ENCODE results near the gene IER5.

The IER5 gene

DNA sequence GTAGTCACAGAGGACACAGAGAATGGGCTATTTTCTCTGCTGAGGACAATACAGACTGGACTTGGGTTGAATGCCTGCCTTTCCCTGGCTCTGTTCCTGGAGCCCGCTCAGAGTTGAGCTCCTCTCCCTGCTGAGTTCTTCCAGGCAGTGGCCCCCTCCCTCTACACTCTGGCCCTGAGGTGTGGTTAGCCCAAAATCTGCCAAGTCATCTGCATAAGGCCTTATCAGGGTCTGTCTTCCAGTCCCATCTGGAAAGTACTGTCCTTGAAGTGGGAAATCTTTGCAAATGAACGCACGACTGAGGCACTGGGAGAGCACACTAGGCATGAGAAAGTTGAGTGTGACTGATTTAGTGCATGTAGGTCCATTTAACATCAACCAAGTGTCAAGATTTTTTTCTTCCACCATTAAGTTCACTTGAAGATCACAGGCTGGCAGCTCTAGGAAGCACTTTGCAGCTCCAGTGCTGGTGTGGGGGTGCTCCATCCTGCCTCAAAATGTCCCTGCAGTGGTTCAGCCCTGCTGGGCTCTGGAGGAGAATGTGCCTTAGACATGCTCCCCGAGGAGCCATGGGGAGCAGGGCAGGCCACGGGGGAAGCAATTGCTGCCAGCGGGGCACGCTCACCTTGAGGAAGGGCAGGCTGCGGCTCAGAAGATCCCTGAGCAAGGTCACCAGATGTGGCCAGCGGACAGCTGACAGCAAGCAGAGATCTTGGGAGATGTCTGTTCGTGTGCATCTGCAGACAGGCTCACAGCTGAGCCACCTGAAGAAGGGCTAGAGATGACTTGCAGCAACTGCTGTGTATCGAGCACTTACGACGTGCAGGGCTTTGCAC lies 41.5 kb downstream of the IER5 start:
- in situ Hi-C loops (cut with MboI; ENCODE audit: low sequenced_read_pairs) = loop anchor here (5.0 to 25.0 kb wide), 2 partner anchors 38 to 93 kb away; partner anchors contain the start of gene MR1

DNA sequence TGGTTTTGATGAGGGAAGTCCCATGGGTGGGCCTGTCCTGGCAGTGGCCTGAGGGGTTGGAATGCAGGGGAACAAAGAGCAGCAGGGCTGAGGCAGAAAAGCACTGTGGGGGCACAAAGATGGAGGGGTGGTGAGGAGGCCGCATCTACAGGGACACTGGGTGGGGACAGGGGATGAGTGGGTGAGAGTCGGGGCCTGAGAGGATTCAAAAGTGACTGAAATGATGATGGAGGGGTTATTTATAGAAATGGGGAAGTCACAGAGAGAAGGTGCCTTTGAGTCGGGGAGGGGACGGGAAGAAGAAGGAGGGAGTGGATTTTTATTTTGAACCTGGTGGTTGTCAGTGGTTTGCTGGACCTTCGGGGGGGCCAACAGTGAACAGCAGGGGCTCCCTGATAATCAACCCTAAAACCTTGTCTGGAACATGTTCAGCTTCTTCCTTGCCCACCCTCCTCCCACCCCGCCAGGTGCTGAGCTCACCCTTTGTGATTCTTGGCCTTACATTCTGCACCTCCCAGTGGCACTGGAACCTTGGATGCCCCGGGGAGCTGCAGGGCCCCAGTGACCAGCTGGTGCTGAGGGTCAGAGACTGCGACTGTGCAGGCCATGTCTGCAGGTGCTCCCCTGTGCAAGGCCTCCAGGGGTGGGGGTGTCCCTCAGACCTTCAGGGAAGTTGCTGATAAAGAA lies 42.9 kb downstream of the IER5 start:
- in situ Hi-C loops (cut with MboI; ENCODE audit: low sequenced_read_pairs) = loop anchor here (5.0 to 25.0 kb wide), 2 partner anchors 39 to 94 kb away; partner anchors contain the start of gene MR1

DNA sequence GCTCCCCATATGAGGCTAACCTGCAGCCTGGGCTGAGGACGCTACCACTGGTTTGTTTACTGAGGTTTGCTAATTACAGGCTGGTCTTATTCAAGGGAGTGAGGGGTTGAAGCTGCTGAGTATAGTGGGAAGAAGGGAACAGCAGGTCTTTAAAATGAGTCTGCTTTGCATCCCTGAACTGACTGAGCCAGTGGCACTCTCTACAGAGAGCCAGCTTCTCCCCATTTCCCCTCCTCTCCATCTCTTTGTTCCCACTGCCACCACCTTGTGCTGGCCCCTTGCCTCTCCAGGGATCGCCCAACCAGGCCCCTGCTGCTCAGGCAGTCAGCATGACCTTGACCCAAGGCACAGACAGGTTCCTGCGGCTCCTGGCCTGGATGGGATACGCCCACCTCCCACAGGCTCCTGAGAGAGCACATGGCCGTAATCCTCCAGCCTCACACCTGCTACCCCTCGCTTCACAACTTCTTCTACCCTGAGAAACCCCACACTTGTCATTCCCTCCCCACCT lies 45.0 kb downstream of the IER5 start:
- in situ Hi-C loops (cut with MboI; ENCODE audit: low sequenced_read_pairs) = loop anchor here (5.0 to 25.0 kb wide), 2 partner anchors 41 to 96 kb away; partner anchors contain the start of gene MR1

GRCh38 chr1:181133969-181134418 lies 45.5 kb downstream of the IER5 start:
- in situ Hi-C loops (cut with MboI; ENCODE audit: low sequenced_read_pairs) = loop anchor here (5.0 to 25.0 kb wide), 2 partner anchors 42 to 97 kb away; partner anchors contain the start of gene MR1

GRCh38 chr1:181134543-181135436 lies 46.3 kb downstream of the IER5 start:
- in situ Hi-C loops (cut with MboI; ENCODE audit: low sequenced_read_pairs) = loop anchor here (5.0 to 25.0 kb wide), 2 partner anchors 42 to 97 kb away; partner anchors contain the start of gene MR1

DNA sequence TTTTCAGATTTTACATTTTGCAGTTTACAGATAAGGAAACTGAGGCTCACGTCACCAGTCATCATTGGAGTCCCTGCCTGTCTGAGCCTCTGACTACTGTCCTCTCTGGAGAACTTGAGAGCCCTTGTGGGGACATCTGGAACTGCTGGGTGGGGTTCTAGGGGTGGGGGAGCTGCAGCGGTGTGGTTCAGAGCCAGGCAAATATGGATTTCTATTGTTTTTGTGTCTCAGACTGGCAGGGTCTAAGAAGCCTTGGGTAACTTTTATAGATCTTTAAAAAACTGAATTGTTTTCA lies 46.9 kb downstream of the IER5 start:
- in situ Hi-C loops (cut with MboI; ENCODE audit: low sequenced_read_pairs) = loop anchor here (25.0 kb wide), 1 partner anchor 98 kb away; the partner anchor contains the start of gene MR1

GRCh38 chr1:181135815-181136737 lies 47.6 kb downstream of the IER5 start:
- in situ Hi-C loops (cut with MboI; ENCODE audit: low sequenced_read_pairs) = loop anchor here (25.0 kb wide), 1 partner anchor 99 kb away; the partner anchor contains the start of gene MR1

GRCh38 chr1:181136738-181137122 lies 48.2 kb downstream of the IER5 start:
- in situ Hi-C loops (cut with MboI; ENCODE audit: low sequenced_read_pairs) = loop anchor here (25.0 kb wide), 1 partner anchor 99 kb away; the partner anchor contains the start of gene MR1

GRCh38 chr1:181137217-181137743 lies 48.8 kb downstream of the IER5 start:
- in situ Hi-C loops (cut with MboI; ENCODE audit: low sequenced_read_pairs) = loop anchor here (25.0 kb wide), 1 partner anchor 100 kb away; the partner anchor contains the start of gene MR1

GRCh38 chr1:181139631-181140061 lies 51.1 kb downstream of the IER5 start:
- in situ Hi-C loops (cut with MboI; ENCODE audit: low sequenced_read_pairs) = loop anchor here (25.0 kb wide), 1 partner anchor 102 kb away; the partner anchor contains the start of gene MR1

DNA sequence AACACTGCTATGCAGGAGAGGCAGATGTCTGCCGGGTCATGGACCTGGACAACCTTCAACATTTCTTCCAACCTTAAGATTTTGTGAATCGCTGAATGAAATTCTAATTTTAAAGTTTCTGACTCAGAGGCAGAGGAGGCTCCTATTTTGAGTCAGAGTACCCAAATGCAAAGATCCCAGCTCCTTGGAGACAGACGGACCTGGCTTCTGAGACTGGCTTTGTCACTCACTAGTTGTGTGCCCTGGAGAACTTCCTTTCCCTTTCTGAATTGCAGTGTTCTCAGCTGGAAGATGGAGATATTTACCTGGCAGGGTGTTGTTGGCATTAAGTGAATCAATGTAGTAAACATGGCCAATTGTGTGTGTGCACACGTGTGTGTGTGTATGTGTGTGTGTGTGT lies 51.9 kb downstream of the IER5 start:
- in situ Hi-C loops (cut with MboI; ENCODE audit: low sequenced_read_pairs) = loop anchor here (25.0 kb wide), 1 partner anchor 103 kb away; the partner anchor contains the start of gene MR1

- in situ Hi-C loops (cut with MboI; ENCODE audit: low sequenced_read_pairs) = loop anchor here (25.0 kb wide), 1 partner anchor 104 kb away; the partner anchor contains the start of gene MR1
Observed at GRCh38 chr1:181140891-181141290, 52.4 kb downstream of the IER5 start.

DNA sequence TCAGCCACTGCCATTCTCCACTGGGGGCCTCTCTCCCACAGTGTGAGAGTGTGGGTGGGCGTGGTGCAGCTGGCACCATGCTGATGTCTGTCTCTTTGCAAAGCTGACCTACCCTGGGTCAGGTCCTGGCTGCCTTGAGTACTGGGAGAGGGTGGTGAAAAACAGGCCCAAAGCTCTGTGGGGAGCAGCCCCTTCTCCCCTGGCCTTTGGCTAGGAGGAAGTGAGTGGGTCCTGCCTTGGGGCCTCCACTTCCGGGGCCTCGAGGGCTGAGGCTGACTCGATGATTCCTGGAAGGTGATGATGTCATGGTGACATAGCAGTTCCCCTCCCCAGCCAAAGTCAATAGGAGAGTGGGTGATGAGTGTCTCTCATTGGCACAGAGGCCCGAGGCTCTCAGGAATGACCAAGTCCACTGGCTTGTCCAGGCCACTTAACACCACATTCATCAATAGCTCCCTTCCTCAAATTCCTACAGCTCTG lies 53.0 kb downstream of the IER5 start:
- in situ Hi-C loops (cut with MboI; ENCODE audit: low sequenced_read_pairs) = loop anchor here (25.0 kb wide), 1 partner anchor 104 kb away; the partner anchor contains the start of gene MR1
